H4 (cell line): ENCODE data around the gene NKD1. TPM values are rescaled to one million over a fixed set of nuclear protein-coding genes. Genes with fewer than 3 reads are reported as not detected.

Experiments
- DNase-seq: peaks from one replicate; pipeline ENCODE4 v3.0.0-alpha.2; 2015; ENCODE audit warnings: low spot score
- total RNA-seq: library from RNA; depleted of rRNA; stranded (reverse); fragments of >200 nt; shearing (Covaris generic); gene quantifications from 2 replicates; pipeline ENCODE4 v1.2.3, GENCODE V29; 2014

NKD1 gene
- total RNA-seq, 1 experiment from 2014 or later: 0.21 TPM

DNA sequence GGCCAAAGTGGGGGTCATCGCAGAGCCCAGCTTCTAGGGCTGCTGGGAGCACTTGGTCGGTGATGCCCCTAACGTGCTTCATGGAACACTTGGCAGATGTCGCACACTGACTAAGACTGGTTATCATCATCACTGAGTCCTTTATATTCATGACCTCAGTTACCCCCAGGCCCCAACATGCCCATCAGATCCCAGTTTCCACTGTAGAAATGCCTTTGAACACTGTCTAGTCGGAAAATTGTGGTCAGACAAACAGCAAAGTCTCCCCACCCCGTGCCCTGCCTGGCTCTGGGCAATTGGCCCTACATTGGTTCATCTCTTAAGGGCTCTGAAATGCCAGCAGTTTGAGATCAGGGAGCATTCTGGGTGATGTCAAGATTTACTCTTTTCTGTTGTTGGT, 51.3 kb downstream of the NKD1 start:
- no peak for DNase-seq

DNA sequence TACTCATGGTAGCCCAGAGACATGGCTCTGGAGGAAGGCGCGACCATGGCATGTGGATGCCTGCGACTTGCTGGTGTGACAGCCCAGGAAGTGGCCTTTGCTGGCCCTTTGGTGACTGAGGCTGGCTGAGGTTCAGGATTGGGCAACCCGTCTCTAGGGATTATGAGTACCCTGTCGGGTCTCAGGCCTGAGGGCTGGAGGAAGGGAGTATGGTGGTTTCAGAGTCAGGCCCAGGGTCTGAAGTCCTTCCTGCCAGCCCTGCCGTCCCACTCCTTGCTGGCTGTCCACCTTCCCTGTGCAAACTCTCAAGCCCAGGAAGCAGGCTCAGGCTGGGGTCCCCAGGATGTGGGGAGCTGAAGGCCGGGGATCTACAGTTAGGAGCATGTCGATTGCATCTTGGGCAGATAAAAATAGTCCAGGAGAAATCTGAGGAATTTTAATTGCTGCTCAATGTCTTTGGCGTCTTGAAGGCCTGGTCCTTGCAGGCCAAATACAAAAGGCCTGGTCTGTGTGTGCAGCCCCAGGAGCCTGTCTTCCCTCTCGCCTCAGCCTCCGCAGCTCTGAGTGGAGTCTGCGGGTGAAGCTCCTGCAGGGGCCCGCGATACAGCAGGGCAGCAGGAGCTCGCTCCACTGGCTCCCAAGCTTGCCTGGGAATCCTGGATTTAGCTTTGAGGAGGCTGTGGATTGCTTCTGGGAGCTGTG, 52.5 kb downstream of the NKD1 start:
- DNase-seq: no peak

DNA sequence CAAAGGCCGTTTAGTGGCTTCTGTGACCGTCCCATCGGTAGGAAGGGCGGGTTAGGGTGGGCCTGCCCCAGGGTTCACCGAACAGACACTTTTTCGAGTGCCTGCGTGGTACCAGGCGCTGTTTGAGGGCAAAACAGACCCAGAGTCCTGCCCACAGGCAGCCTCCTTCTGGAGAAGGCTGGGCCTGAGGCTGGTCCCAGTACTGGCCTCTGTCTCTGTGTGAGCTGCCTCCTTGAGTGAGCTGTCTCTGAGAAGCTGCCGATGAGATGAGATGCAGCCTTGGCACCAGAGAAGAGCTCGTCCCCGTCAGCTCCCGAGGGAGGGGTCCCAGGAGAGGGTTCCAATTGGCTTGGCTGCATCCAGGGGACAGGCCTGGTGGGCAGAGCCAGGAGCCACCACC, 53.1 kb downstream of the NKD1 start:
- DNase-seq: no peak

DNA sequence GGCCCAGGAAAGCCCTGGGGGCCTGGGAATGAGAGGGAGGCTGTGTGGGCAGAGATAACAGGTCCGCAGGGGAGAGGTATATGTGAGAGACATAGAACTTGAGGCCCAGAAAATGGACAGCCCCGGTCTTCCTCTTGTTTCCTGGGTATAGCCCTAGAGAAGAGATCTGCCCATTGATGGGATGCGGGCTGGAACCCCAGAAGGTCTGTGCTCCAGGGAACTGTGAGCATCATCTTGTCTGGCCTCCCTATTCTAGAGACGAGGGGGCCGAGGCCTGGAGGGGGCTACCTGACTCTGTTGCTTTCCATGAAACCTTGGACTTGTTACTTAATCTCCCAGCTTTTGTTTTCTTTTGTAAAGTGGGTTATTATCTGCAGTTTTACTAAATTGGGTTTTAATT, 53.9 kb downstream of the NKD1 start:
- no peak for DNase-seq

DNA sequence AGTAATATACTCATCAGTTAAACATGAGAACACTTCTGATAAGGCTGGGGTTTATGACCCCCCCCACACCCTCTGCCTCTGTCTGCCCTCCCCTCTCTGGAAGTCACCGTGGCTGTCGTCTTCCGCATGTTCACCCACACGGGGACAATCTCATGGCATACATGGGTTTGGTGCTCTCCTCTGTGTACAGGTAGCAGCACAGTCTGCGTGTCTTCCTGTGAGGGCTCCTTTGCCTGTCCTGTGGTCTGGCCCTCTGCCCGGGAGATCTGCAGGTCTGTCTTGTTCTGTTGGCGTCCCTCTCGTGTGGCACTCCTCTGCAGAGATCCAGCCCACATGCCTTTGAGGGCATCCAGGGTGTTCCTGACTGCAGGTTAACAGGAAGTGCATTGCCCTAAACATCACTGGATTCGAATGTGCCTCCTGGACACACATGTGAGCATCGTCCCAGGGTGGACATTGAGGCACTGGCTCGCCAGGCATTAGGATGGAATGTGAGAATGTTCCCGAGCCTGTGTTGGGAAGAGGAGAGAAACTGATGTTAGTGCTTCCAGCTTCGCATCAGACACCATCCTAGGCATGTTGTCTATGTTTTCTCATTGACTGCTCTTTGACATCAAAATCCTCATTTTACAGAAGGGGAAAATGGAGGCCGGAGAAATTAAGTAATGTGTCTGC, 54.5 kb downstream of the NKD1 start:
- DNase-seq: peak; percentile 15

DNA sequence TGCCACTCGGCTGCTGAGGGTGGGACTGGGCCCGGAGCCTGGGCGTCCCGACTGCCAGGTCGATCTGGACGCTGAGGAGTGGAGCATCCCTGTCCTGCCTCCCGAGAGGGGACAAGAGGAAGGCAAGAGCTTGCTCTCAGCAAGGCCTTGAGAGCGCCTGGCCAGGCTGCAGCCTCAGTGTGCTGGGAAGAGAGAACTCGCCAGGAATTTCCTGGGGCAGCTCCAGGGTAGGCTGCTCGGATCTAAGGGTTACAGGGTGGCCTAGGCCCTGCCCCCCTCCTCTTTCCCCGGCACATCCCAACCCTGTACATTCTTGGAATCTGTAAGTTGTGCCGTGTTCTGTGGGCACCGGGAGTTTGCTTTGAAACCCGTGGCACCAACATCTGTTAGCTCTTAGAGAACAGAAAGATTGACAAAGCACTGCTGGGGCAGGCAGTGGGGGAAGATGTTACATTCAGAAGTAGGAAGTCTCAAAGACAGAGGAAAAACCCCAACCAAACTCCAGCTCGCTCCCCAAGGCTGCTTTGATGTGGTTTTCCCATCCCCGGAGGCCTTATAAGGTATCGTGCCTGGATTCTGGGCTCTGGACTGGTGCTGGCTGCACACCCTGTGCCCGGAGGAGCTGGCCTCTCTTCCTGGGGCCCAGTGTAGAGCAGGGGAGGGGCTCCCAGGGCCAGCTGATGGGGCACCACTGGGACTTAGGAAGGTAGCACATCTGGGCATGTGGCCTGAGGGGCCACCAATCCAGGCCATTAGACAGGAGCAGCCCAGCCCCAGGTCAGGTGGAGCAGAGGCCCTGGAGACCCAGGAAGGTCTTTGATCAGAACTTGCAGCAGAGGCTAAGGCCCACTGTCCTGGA, 55.2 kb downstream of the NKD1 start:
- DNase-seq: peak; percentile 66

DNA sequence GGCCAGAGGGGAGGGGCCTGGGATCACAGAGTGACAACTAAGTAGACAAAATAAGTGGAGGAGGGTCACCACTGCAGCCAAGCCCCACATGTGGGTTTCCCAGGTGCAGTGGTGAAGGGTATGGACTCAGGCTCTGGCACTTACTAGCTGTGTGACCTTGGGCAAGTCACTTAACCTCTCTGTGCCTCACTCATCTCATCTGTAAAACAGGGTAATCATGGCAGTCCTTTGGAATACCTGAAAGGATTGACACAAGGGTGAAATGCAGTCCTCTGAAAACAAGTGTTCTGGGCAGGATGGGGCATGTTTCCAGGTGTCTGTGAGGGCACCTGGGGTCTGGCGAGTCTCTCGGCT, 55.8 kb downstream of the NKD1 start:
- DNase-seq: no peak

DNA sequence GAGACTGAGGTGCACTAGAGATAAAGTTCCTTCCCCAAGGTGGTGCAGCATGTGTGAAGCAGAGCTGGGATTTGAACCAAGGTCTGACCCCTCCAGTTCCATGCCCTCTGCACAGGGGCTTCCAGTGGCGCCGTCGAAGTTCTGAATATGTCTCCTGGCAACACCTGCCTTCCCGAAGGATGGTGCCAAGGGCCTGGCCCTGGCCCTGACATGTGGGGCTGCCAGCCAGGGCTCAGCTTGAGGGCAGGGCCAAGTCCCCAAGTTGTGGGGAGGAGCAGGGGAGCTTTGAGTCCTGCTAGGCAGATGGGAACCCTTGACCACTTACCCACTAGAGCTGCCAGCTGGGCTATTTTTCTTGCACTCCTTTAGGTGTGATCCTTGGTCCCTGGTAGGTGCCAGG, 56.4 kb downstream of the NKD1 start:
- DNase-seq: no peak

DNA sequence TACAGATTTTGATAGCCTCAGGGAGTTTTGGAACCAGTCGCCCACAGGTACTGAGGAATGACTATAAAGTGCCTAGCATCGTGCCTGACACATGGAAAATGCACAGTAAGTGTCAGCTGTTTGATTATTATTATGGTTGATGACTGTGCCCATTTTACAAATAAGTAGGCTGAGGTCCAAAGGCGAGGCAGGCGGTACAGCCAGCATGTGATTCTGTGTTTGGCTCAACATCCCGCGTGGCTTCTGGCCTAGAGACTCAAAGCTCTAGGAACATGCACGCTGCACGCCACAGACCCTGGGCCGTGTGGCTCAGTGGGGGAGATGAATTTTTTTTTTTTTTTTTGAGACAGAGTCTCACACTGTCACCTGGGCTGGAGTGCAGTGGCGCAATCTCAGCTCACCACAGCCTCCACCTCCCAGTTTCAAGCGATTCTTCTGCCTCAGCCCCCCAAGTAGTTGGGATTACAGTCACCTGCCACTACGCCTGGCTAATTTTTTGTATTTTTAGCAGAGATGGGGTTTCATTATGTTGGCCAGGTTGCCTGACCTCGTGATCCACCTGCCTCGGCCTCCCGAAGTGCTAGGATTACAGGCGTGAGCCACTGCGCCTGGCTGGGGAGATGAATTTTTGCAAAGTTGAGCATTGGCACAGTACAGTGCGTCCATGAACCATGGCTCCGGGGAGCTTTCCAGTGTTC, 57.7 kb downstream of the NKD1 start:
- no peak for DNase-seq

DNA sequence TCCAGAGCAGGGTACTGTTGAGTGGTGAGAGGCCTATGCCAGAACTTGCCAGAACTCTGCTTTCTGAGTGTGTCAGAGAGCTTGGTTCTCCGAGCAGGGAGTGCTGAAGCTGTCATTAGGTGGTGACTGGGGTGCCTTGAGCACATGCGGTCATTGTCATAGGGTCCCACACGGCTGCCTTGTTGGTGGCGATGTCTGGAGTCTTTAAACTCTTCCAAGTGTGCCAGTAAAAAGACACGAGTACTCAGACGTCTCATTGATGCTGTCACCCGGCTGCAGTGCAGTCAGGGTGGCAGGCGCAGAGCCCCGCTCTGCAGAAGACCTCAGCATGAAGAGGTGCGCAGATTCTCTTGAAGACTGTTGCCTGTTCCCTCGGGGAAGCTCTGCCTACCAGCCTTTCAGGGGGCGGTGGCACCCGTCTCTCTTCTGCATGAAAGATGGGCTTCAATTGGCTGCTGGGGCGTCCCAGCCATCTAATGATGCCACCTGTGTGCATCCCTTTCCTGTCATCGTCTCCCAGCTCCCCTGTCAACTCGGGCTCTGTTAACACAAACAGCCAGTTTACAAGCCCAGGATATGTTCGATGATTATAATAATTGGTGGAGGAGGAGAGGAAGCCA, 58.3 kb downstream of the NKD1 start:
- no peak for DNase-seq

DNA sequence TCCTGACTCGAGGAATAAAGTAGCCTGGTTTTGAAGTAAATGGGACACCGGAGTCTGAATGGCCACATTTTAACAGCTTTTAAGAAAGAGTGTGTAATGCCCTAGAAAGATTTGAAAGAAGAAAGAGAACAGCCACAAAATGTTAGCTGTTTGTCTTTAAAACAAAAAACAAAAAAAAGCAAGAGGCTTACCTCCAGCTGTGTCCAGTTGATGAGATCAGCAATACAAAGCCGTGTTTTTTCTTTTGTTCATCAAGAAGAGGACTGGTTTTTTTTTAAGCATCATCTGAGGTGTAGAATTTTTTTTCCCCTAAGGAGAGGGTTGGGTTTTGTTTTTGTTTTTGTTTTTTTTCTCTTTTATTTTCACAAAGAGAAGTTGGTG, 58.8 kb downstream of the NKD1 start:
- DNase-seq: no peak

DNA sequence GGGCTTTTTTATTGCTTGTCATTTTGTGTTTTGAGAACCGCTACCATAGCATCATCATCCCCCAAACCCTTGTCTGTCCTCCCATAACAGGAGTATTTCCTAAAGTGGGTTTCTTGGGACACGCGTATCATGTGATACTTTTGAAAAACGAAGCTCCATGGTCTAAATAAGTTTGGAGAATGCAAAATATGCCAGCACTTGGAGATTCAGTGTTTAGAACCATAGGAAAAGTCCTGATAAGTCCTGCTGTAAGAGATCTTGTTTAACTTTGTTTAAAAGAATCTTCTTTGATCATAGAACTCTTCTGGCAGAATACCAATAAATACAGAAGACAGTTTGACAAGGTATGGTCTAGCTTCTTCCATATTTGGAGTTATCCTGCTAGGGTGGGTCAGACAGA, 59.3 kb downstream of the NKD1 start:
- DNase-seq: no peak

DNA sequence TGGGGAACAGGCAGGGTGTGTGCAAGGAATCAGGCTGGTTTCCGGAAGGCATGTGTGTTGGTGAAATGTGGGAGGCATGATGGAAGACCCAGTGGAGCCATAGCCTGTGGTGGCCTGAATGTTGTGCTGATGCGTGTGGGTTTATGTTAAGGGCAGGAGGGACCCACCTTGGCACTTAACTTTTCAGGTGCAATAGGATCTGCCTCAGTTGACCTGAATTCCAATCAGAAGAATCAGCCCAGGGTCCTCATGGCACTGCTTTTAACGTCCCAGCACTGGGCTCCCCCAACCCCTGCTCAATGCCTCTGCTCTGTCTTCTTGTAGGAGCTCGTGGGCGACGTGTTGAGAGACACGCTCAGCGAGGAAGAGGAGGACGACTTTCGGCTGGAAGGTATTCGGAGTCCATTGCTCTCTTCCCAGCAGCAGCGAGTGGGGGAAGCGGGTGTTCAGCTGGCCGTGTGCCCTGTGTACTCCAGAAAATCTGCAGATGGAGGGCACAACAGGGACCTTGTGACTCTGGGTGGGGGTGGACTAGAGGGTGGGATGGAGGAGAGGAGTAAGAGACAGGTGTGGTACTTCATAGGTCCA, 59.9 kb downstream of the NKD1 start:
- no peak for DNase-seq

DNA sequence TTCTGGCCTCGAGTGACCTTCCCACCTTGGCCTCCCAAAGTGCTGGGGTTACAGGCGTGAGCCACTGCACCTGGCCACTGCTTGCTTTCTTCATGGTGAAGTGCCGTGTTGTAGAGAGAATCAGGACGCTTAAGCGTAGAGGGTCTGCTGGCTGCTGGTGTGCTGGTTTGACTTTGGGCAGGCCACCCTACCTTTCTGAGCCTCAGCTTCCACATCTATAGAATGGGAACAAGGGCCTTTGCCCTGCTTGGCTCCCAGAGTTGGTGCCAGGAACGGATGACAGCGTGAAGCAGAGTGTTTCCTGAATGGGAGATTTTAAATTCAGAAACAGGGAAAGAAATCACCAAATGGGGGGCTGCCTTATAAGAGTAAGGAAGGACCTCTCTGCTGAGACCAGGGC, 60.9 kb downstream of the NKD1 start:
- no peak for DNase-seq

DNA sequence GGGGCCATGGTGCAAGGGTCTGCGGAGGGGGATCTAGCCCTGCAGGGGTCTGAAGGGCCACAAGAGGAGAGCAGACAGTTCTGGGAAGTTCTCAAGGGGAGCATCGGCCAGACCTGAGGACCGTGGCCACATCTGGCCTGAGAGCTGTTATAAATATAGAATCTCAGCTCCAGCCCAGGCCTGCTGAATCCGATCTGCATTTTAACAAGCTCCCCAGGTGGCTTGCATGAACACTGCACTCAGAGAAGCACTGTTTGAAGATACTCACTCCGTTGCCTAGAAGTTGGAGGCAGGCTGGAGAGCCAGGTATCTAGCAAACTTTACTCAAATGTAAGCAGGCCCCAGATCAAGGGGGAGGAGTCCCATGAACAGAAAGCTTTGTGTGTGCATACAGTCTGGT, 61.3 kb downstream of the NKD1 start:
- DNase-seq: no peak

DNA sequence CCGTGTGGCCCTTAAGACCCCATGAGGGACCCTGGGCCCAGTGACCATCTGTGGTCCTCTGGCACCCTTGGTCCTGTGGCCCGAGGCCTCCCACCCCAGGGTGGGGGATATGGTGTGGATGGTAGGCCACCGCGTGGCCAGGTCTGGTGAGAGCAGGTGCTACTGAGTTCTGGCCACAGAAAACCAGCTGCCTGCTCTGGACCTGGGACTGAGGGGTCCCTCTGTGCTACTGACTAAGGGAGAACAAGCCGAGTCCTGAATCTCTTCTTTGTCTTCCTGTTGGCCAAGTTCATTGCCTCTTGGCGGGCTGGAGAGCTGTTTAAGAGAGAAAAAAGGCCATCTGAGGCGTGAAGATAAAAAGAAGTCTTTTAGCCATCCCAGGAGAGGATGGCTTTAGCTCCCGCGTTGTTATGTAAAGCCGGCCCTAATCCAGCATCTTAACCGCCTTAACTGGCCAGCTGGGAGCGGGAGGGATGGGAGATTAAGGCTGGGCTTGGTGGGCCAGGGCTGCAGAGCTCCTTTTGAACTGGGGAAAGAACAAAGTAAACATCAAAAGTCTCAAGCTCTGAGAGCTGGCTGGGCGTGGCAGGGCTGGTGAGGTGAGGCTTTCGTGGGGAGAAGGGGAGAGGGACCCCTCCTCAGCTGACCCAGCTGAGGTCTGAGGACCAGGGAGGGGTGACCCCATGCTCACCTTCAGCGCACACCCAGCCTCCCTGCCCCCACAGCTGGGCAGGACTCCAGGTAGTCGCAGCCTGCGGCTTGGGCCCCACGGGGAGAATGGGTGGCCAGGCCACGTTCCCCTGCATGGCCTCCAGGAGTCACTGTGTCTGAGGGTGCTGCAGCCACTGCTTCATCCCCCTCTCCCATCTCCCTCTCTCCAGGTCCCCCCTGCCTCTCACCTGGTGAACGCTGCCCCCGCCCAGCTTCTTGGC, 62.4 kb downstream of the NKD1 start:
- DNase-seq: no peak

DNA sequence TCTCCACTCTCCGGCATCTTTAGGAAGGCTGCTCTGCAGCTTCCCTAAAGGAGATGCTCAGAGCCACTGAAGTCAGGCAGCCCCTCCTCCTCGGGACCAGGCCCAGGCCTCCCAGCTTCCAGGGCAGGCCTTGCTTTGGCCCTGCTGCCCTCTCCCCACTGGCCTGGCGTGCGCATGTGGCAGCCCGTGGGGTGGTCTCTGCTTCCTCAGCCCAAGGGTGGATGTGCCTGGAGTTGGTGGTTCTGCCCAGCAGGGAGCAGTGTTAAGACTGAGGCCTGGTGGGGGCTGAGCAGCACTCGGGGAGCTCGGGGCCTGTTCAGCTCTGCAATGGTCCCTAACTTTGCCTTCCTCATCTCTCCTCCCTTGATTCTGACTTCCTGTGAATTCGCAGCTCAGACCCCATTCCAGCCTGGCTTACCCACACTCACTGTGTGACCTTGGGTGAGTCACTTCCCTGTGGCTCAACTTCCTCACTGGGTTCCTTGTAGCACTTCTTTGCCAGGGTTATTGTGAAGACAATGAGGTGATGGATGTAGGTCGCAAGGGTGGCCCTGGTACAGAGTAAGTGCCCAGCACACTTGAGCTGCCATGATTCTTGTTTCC, 63.2 kb downstream of the NKD1 start:
- no peak for DNase-seq

DNA sequence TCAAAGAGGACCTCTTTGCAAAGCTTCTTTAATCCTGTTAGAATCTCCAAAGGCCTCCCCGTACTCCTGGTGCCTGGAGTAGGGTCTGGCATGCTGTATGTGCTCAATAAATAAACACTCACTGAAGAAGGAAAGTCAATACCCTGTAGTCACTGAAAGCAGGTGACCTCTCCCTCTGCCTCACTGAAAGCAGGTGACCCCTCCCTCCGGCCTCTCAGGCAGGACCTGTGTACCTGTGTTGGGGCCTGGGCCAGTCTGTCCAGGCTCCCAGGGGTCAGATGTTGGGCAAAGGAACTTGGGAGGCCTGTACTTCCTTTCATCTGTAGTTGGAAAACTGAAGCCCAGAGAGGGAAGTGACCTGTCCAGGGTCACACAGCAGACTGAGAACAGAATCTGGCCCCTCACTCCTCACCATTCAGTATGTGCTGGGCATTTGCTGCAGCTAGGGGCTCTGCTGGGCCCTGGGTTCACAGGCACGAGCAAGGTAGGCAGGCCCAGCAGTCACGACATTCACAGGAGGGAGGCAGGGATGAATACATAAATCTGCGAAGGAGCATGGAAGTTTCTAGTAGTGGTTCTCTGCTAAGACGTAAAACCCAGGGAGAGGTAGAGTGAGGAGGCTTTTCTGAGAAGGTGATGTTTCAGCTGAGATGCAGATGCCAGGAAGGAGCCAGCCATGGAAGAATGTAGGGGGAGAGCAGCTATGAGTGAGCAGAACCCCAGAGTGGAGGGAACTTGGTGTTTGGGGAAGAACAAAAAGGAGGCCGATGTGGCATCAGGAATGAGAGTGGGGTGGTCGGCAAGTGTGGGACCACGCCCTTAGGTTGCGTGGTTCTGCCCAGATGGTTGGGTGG, 64.0 kb downstream of the NKD1 start:
- DNase-seq: no peak

DNA sequence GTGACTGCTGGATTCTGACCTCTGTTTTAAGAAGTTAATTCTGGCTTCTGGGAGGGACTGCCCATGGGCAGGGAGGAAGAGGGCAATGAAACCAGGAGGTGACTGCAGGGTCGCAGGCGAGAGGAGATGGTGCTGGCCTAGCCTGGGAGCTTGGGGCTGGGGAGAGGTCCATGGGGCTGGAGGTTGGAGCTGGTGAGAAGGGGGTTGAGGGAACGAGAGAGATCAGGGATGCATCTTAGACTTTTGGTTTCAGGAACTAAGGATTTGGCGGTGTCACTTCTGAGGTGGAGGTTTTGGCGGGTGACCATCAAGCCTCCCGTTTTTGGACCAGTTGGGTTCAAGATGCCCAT, 64.6 kb downstream of the NKD1 start:
- no peak for DNase-seq
